ENCODE measurements around the gene TCF21.
A peak's percentile ranks its signal among the peaks of the same experiment; 100 is the strongest.

Gene TCF21

DNA sequence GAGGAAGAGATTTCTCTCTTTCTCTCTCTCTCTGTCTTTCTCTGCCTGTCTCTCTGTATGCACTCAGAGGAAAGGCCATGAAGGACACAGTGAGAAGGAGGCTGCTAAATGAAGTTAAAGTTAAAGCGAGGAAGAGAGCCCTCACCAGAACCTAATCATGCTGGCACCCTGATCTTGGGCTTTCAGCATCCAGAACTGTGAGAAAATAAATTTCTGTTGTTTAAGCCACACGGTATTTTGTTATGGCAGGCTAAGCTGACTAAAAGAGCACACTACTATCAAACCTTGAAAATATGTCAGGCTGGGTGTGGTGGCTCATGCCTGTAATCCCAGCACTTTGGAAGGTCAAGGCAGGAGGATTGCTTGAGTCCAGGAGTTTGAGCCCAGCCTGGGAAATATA lies 8.0 kb upstream of the TCF21 start:
- H3K27ac Mint-ChIP-seq, result no peak overlapping the region
- H3K27me3 Mint-ChIP-seq (ENCODE audit: low read depth), result peaks cover 23% of the 10 kb centered on the region
- H3K4me3 Mint-ChIP-seq, result no peak overlapping the region
- H3K4me1 Mint-ChIP-seq, result no peaks in the 10 kb centered on the region
- no peaks in the 10 kb centered on the region for H3K36me3 Mint-ChIP-seq (ENCODE audit: low read depth)
- no peaks in the 10 kb centered on the region for H3K9me3 Mint-ChIP-seq
- TF ChIP-seq, protein P1, sequence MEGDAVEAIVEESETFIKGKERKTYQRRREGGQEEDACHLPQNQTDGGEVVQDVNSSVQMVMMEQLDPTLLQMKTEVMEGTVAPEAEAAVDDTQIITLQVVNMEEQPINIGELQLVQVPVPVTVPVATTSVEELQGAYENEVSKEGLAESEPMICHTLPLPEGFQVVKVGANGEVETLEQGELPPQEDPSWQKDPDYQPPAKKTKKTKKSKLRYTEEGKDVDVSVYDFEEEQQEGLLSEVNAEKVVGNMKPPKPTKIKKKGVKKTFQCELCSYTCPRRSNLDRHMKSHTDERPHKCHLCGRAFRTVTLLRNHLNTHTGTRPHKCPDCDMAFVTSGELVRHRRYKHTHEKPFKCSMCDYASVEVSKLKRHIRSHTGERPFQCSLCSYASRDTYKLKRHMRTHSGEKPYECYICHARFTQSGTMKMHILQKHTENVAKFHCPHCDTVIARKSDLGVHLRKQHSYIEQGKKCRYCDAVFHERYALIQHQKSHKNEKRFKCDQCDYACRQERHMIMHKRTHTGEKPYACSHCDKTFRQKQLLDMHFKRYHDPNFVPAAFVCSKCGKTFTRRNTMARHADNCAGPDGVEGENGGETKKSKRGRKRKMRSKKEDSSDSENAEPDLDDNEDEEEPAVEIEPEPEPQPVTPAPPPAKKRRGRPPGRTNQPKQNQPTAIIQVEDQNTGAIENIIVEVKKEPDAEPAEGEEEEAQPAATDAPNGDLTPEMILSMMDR (IDR thresholded peaks at IDR 0.05; ENCODE audit: unreplicated experiment in 3 of 3), result no peak

DNA sequence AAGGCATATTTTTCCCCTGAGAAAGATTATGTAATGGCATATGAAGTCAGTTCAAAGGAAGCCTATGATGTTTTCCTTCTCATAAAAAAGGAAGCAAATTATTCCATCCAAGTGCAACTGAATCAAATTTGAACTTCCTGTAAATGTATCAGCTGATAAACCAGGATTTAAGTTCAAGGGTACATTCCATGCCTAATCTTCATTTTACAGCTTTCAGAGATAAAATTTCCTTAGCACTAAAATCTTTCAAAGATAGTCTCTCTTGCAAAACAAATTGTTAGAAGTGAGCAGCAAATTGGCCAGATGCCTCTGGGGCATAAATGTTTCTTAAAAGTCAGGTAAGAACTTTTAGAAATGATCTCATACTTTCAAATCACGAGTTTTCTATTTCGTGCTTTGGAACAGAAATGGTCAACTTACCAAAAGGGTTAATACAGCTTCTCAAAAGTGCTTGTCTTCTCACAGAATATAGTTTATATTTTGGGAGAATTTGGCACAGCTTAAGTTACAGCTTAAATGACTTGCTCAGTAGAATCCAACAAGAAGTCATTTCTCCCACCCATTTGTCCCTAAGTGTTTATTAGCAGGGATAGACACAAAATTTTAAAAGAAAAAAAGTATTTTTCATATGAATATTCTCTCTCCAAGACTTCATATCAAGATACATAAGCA lies 2.7 kb upstream of the TCF21 start:
- H3K9me3 Mint-ChIP-seq, result no peaks in the 10 kb centered on the region
- TF ChIP-seq, protein P1 (IDR thresholded peaks at IDR 0.05; ENCODE audit: unreplicated experiment in 3 of 3), result no peak
- H3K36me3 Mint-ChIP-seq (ENCODE audit: low read depth), result peaks cover 16% of the 10 kb centered on the region
- peaks cover 75% of the 10 kb centered on the region for H3K27me3 Mint-ChIP-seq (ENCODE audit: low read depth)
- H3K4me1 Mint-ChIP-seq, result peaks cover 25% of the 10 kb centered on the region
- peak overlapping the region; percentile 31 to 99 (median 79) for H3K27ac Mint-ChIP-seq
- H3K4me3 Mint-ChIP-seq, result peak overlapping the region; percentile 95 to 98 (median 96)

DNA sequence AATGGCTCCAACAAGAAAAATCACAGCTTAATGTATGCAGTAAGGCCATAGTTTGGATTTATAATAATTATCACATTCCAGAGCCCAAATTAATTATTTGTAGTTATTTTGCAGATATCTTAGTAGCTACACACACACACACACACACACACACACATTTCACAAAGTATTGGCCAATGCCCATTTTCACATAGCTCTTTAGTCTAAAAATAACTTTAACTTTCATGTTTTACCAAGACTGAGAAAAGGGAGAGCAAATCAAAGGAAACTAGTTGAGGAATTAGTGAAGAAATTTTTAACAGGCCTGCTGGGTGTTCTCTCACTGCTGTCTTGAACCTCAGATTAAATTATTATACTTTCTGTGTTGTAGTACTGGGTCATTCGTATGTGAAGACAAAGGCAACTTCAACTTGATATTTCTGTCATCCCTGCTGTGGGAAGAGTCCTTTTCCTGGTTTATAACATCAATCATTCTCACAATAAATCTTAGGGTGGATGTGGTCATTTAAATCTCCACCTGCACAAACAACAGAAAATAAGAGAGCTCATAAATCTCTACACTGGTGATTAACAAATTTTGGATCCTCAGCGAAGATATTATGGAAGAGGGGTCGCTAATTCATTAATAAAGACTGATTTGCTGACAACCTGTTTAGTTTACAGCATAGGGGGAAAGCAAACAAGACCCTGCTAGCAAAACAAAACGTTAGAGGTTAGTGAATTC lies 1.6 kb upstream of the TCF21 start:
- peaks cover 86% of the 10 kb centered on the region for H3K27me3 Mint-ChIP-seq (ENCODE audit: low read depth)
- peaks cover 26% of the 10 kb centered on the region for H3K36me3 Mint-ChIP-seq (ENCODE audit: low read depth)
- peak overlapping the region; percentile 31 to 99 (median 79) for H3K27ac Mint-ChIP-seq
- peak overlapping the region; percentile 95 to 98 (median 96) for H3K4me3 Mint-ChIP-seq
- H3K4me1 Mint-ChIP-seq, result peaks cover 25% of the 10 kb centered on the region
- no peaks in the 10 kb centered on the region for H3K9me3 Mint-ChIP-seq
- TF ChIP-seq, protein P1 (IDR thresholded peaks at IDR 0.05; ENCODE audit: unreplicated experiment in 3 of 3), result no peak

DNA sequence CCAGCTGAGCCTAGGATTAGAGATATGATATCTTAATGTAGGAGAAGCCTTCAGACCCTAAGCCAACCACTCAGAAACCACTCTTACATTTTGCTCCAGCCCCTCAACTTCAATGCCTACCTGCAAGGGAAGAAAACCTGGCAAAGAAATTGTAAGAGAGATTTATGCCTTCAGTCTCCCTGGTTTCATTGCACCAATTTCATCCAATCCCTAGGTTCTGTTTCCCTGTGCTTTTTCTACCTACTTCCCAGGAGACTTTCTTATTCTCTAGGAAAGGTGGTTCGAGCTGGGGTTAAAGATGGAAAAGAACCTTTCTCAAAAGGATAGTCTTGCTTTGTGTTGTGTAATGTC lies 1.1 kb upstream of the TCF21 start:
- Mint-ChIP-seq H3K9me3 (no peaks in the 10 kb centered on the region), H3K4me3 (peak overlapping the region; percentile 95 to 98 (median 96)), H3K27ac (peak overlapping the region; percentile 76 to 99 (median 79)), H3K27me3 (ENCODE audit: low read depth) (peaks cover 89% of the 10 kb centered on the region), H3K4me1 (peaks cover 26% of the 10 kb centered on the region), H3K36me3 (ENCODE audit: low read depth) (peaks cover 31% of the 10 kb centered on the region)
- TF ChIP-seq, protein P1 (IDR thresholded peaks at IDR 0.05; ENCODE audit: unreplicated experiment in 3 of 3), result no peak

DNA sequence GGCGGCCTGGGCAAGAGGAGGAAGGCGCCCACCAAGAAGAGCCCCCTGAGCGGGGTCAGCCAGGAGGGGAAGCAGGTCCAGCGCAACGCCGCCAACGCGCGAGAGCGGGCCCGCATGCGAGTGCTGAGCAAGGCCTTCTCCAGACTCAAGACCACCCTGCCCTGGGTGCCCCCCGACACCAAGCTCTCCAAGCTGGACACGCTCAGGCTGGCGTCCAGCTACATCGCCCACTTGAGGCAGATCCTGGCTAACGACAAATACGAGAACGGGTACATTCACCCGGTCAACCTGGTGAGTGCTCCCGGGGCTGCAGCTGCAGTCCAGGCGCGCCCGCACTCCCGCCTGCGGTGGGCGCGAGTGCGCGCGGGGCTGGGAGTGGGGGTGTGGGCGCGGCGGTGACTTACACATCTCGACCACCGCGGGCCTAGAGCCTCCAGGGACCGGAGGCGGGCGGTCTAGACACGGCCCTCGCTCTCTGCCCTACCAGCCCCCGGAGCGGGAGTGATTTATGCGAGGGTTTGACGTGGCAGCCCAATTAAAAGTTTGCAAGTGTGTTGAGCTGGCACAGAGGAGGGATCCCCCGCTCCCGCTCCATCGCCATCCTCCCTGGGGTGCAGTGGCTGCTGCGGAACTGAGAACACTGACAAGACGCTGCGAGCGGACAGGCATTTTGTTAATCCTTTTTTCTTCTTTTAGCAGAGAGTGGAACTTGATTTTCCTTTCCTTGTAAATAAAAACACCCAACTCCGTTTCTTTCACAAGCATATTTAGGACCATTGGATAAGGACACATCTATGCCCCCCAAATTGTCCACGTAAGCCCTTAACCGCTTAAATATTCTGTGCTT lies 867 bp downstream of the TCF21 start:
- H3K36me3 Mint-ChIP-seq (ENCODE audit: low read depth), result peaks cover 50% of the 10 kb centered on the region
- no peaks in the 10 kb centered on the region for H3K9me3 Mint-ChIP-seq
- peak overlapping the region; percentile 76 to 99 (median 97) for H3K27ac Mint-ChIP-seq
- H3K4me3 Mint-ChIP-seq, result peak overlapping the region; percentile 95 to 98 (median 96)
- TF ChIP-seq, protein P1 (IDR thresholded peaks at IDR 0.05; ENCODE audit: unreplicated experiment in 3 of 3), result no peak
- H3K4me1 Mint-ChIP-seq, result peaks cover 42% of the 10 kb centered on the region
- peaks cover 98% of the 10 kb centered on the region for H3K27me3 Mint-ChIP-seq (ENCODE audit: low read depth)

Measured in nephron (organoid).